Gastrocnemius medialis (tissue), 4 donors: ENCODE data around the gene NSD2.

ENCODE experiments used
- POLR2A ChIP-seq, 2 donors: fragments of 450-650 bp; IDR thresholded peaks; one replicate each; pipeline ENCODE4 v1.6.1; 2017; ENCODE audit warnings: antibody characterized with exemption in 2 of 2, mild to moderate bottlenecking in 2 of 2, moderate library complexity in 2 of 2
- TF ChIP-seq, protein P1 (sequence below), 5 experiments: fragments of 450-650 bp in 3 of 5; fragments of 200-600 bp in 2 of 5; sonication (generic) in 2 of 5; IDR thresholded peaks in 4 of 5; conservative IDR thresholded peaks in 1 of 5; 1 replicate in 4 of 5; 2 replicates in 1 of 5; pipeline ENCODE4 v1.5.1; 2016 to 2019; ENCODE audit warnings: antibody characterized with exemption in 5 of 5, mild to moderate bottlenecking in 3 of 5, moderate library complexity in 3 of 5

DNA sequence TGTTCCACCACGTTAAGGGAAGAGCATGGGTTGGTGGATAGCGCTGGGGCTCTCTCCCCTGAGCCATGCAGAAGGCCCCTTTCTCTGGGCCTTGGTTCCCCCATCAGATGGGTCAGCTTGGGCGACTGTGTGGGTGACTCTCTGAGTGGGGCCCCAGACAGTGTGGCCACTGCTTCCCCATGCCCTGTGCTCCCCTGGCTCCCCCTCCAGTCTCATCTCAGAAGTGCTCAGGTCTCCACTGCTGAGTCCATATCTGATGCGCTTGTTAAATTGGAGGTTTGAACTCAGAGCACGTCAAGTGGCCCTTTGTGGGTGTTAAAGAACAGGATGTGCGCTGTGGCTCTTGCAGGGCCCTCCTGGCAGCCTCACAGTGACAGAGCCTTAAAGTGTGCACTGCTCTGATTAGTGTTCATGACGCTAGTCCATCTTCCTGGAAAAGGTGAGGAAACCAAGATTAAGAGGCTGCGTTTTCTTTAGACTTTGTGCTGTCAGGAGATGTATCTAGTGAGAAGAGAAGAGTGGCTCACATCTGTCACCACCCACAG lies 77.8 kb downstream of the NSD2 start:
- TF ChIP-seq, protein P1, sequence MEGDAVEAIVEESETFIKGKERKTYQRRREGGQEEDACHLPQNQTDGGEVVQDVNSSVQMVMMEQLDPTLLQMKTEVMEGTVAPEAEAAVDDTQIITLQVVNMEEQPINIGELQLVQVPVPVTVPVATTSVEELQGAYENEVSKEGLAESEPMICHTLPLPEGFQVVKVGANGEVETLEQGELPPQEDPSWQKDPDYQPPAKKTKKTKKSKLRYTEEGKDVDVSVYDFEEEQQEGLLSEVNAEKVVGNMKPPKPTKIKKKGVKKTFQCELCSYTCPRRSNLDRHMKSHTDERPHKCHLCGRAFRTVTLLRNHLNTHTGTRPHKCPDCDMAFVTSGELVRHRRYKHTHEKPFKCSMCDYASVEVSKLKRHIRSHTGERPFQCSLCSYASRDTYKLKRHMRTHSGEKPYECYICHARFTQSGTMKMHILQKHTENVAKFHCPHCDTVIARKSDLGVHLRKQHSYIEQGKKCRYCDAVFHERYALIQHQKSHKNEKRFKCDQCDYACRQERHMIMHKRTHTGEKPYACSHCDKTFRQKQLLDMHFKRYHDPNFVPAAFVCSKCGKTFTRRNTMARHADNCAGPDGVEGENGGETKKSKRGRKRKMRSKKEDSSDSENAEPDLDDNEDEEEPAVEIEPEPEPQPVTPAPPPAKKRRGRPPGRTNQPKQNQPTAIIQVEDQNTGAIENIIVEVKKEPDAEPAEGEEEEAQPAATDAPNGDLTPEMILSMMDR (IDR thresholded peaks at IDR 0.05 in 4 of 5, conservative IDR thresholded peaks at IDR 0.05 in 1 of 5), result no peak
- TF ChIP-seq POLR2A (IDR thresholded peaks at IDR 0.05), result no peak
